Ishikawa (cell line): ENCODE measurements around the gene CTNNA3.
A peak's percentile ranks its signal among the peaks of the same experiment; 100 is the strongest.

Experiments used
- CEBPB ChIP-seq: IDR thresholded peaks from 2 replicates; pipeline ENCODE4 v1.6.1; 2012
- CREB1 ChIP-seq: IDR thresholded peaks from 2 replicates; pipeline ENCODE4 v1.6.1; 2012; ENCODE audit warnings: low read depth
- EGR1 ChIP-seq: IDR thresholded peaks from 2 replicates; pipeline ENCODE4 v1.6.1; 2012
- EP300 ChIP-seq: IDR thresholded peaks from 2 replicates; pipeline ENCODE4 v1.6.1; 2012; ENCODE audit warnings: borderline replicate concordance
- FOXM1 ChIP-seq: IDR thresholded peaks from 2 replicates; pipeline ENCODE4 v1.6.1; 2012; ENCODE audit warnings: low read depth, borderline replicate concordance
- NFIC ChIP-seq: IDR thresholded peaks from 2 replicates; pipeline ENCODE4 v1.6.1; 2012
- RAD21 ChIP-seq: IDR thresholded peaks from 2 replicates; pipeline ENCODE4 v1.6.1; 2012; ENCODE audit warnings: low read depth
- TAF1 ChIP-seq: IDR thresholded peaks from 2 replicates; pipeline ENCODE4 v1.6.1; 2012; ENCODE audit warnings: low read depth, mild to moderate bottlenecking
- TCF12 ChIP-seq: IDR thresholded peaks from 2 replicates; pipeline ENCODE4 v1.6.1; 2012; ENCODE audit warnings: low read depth
- TEAD4 ChIP-seq: IDR thresholded peaks from 2 replicates; pipeline ENCODE4 v1.6.1; 2012
- USF1 ChIP-seq: IDR thresholded peaks from 2 replicates; pipeline ENCODE4 v1.6.1; 2012
- YY1 ChIP-seq: IDR thresholded peaks from 2 replicates; pipeline ENCODE4 v1.6.1; 2012; ENCODE audit warnings: low read depth
- ZBTB7A ChIP-seq: IDR thresholded peaks from 2 replicates; pipeline ENCODE4 v1.6.1; 2012; ENCODE audit warnings: low read depth
- TF ChIP-seq, protein P1 (sequence below): IDR thresholded peaks from 2 replicates; pipeline ENCODE4 v1.6.1; 2012; ENCODE audit warnings: low read depth, mild to moderate bottlenecking
- TF ChIP-seq, protein P2 (sequence below): IDR thresholded peaks from 2 replicates; pipeline ENCODE4 v1.6.1; 2012

Gene CTNNA3

DNA sequence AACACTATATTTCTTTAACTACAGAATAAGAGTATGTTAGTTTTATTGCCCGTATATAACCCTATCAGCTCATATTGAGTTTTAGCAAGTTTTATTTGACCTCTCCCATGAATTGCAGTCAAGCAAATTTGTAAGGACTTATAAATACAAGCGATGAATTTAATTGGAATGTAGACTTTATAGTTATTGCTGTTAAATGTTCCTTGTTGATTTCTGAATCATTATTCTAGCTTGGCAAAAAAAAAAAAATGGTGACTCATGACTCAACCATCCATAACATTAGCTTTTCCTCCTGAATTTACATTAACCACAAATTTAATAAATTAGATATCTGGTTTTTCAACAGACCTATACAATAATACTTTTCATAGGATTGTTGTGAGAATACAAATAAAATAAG lies 1104.1 kb downstream of the CTNNA3 start:
- TF ChIP-seq RAD21 (no peak), NFIC (no peak), EP300 (no peak), YY1 (no peak), TEAD4 (no peak)

DNA sequence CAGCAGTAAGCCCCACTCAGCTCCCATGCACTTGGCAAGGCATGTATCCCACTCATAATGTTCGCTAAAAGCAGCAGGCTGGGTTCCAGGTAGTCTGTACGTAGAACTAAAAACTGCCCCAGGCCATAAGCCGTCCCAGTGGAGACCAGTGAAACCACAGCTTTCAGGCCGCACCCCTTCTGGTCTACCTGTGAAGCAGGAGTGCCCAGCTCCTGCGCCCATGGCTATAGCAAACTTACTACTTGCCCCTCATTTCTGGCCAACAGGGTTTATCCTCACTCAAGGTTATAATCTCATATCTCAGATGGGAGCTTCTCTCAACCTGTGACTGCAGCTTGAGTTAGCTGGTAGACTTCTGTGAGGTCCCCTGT lies 1108.3 kb downstream of the CTNNA3 start:
- TF ChIP-seq, protein P1, sequence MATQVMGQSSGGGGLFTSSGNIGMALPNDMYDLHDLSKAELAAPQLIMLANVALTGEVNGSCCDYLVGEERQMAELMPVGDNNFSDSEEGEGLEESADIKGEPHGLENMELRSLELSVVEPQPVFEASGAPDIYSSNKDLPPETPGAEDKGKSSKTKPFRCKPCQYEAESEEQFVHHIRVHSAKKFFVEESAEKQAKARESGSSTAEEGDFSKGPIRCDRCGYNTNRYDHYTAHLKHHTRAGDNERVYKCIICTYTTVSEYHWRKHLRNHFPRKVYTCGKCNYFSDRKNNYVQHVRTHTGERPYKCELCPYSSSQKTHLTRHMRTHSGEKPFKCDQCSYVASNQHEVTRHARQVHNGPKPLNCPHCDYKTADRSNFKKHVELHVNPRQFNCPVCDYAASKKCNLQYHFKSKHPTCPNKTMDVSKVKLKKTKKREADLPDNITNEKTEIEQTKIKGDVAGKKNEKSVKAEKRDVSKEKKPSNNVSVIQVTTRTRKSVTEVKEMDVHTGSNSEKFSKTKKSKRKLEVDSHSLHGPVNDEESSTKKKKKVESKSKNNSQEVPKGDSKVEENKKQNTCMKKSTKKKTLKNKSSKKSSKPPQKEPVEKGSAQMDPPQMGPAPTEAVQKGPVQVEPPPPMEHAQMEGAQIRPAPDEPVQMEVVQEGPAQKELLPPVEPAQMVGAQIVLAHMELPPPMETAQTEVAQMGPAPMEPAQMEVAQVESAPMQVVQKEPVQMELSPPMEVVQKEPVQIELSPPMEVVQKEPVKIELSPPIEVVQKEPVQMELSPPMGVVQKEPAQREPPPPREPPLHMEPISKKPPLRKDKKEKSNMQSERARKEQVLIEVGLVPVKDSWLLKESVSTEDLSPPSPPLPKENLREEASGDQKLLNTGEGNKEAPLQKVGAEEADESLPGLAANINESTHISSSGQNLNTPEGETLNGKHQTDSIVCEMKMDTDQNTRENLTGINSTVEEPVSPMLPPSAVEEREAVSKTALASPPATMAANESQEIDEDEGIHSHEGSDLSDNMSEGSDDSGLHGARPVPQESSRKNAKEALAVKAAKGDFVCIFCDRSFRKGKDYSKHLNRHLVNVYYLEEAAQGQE, result no peak
- TF ChIP-seq, protein P2, sequence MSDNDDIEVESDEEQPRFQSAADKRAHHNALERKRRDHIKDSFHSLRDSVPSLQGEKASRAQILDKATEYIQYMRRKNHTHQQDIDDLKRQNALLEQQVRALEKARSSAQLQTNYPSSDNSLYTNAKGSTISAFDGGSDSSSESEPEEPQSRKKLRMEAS, result no peak
- TF ChIP-seq FOXM1, result no peak
- TF ChIP-seq CREB1, result no peak
- TF ChIP-seq USF1, result no peak
- TF ChIP-seq RAD21, result no peak
- TF ChIP-seq TCF12, result no peak
- TF ChIP-seq NFIC, result no peak
- no peak for TF ChIP-seq CEBPB
- no peak for TF ChIP-seq YY1
- no peak for TF ChIP-seq EGR1
- no peak for TF ChIP-seq TAF1

DNA sequence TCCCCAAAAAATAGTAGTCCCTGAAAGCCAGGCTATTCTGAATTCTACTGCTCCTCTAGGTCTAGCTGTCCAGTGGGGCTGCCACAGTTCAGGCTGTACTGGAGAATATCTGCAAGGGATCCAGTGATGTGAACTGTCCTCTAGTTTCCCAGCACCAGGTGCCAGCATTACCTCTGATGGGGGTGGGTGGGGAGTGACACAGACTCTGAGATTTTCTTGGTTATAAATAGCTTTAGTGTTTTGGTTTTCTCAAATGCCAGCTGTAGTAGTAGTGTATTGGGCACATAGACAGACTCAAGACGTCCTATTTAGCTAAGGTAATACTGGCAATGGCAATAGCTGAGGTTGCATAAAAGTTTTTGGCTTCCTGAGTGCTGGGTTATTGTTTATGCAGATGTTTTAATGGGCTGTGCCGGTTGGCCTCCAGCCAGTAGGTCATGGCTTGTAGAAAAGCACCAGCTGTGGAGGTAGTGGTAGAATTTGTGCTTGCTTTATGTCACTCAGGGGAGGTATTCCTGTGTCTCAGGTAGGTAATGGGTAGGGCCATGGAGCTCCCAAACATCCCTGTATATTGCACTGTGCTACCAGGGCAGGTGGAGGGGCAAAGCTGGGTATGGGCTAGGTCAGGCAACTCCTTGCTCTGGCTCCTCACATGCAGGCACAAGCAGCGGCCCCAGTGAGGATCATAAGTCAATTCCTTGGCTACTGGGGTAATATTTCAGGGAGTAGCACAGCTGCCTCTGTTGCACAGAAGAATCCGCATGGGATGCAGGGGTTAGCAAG lies 1108.9 kb downstream of the CTNNA3 start:
- TF ChIP-seq TCF12, result no peak
- TF ChIP-seq TEAD4, result no peak
- no peak for TF ChIP-seq NFIC
- no peak for TF ChIP-seq USF1
- TF ChIP-seq ZBTB7A, result no peak
- TF ChIP-seq YY1, result no peak

GRCh38 chr10:66586073-66586472 lies 1109.9 kb downstream of the CTNNA3 start:
- no peak for TF ChIP-seq FOXM1
- TF ChIP-seq, protein P1, result no peak
- no peak for TF ChIP-seq EP300
- TF ChIP-seq TEAD4, result no peak
- peak; percentile 61 for TF ChIP-seq RAD21
- no peak for TF ChIP-seq CREB1
- TF ChIP-seq EGR1, result no peak
- TF ChIP-seq, protein P2, result no peak

DNA sequence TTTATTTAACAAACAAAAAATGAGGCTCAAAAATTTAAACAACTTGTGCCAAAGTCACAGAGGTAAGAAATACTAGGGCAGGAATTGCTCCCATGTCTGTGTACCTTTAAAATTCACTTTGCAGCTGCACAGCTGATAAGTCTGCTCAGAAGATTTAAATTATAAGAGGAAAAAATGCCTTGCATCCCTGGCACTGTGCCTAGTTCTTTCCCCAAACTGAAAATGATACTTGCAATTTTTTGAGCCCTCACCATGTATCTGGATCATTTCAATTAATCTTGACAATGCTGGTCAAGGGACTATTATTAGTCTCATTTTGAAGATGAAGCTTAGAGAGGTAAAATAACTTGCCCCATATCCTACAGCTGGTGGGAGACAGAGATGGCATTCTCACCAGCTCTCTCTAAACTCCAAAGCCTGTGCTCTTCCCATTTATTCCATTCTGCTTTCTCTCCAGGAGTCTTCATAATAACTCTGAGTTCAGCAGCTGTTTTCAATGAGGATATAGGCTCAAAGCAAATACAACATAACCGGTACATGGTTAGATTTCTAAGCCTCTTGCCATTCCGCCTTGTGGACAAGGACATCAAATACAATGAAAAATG lies 1120.6 kb downstream of the CTNNA3 start:
- TF ChIP-seq EP300, result no peak
- TF ChIP-seq FOXM1, result no peak
- TF ChIP-seq EGR1, result no peak
- TF ChIP-seq CREB1, result no peak
- no peak for TF ChIP-seq ZBTB7A
- TF ChIP-seq TEAD4, result no peak

DNA sequence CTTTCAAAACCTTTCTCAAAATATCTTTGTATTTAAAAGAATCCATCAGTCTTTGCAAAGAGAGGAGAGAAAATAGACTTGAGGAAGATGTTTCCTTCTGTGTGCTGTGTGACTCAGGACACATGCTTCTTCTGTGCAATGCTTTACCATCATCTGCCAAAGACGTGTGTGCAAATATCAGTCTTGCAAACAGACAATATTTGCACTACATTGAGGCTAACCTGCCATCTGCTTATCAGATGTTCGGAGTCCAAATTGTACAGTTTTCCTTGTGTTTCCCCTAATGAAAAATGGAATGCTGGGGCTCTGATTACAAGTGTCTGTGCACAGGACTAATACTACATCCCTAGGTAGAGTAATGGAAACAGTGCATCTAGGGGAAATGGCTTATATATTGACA lies 1123.3 kb downstream of the CTNNA3 start:
- TF ChIP-seq NFIC (no peak), RAD21 (no peak), EP300 (no peak), YY1 (no peak), ZBTB7A (no peak)
- TF ChIP-seq, protein P2, result no peak
- TF ChIP-seq, protein P1, result no peak
